Upper lobe of left lung (tissue), 6 donors: ENCODE measurements around the gene CAMKV. TPM values are rescaled to one million over a fixed set of nuclear protein-coding genes. Genes with fewer than 3 reads are reported as not detected.
A peak's percentile ranks its signal among the peaks of the same experiment; 100 is the strongest.

Experiments
- ATAC-seq, 2 donors: fragments of 200-7000 bp; cut with Tn5 transposase; one replicate each; pipeline ENCODE4 v1.9.1; 2022; ENCODE audit warnings: mild to moderate bottlenecking in 2 of 2, moderate library complexity in 2 of 2; ENCODE audit not compliant: low FRiP score in 2 of 2
- DNase-seq, 2 donors: peaks; one replicate each; pipeline ENCODE4 v3.0.0-alpha.2; 2019 to 2020
- H3K27ac ChIP-seq, 4 donors: fragments of 200-600 bp; sonication (generic); one replicate each; pipeline ENCODE4 v1.5.1; 2016 to 2019
- H3K27me3 ChIP-seq, 4 donors: fragments of 200-600 bp; sonication (generic); one replicate each; pipeline ENCODE4 v1.5.1; 2017 to 2019
- H3K36me3 ChIP-seq, 4 donors: fragments of 200-600 bp; sonication (generic); one replicate each; pipeline ENCODE4 v1.5.1; 2016 to 2019
- H3K4me1 ChIP-seq, 4 donors: fragments of 200-600 bp; sonication (generic); one replicate each; pipeline ENCODE4 v1.5.1; 2018 to 2019
- H3K4me3 ChIP-seq, 4 donors: fragments of 200-600 bp; sonication (generic); one replicate each; pipeline ENCODE4 v1.5.1; 2017 to 2019; ENCODE audit warnings: mild to moderate bottlenecking in 2 of 4, moderate library complexity in 1 of 4
- H3K9me3 ChIP-seq, 4 donors: fragments of 200-600 bp; sonication (generic); one replicate each; pipeline ENCODE4 v1.5.1; 2018 to 2019
- CTCF ChIP-seq, 6 experiments: fragments of 450-650 bp in 4 of 6; fragments of 200-600 bp in 2 of 6; sonication (generic) in 2 of 6; IDR thresholded peaks; one replicate each; pipeline ENCODE4 v1.5.1; 2016 to 2019; ENCODE audit warnings: antibody characterized with exemption in 6 of 6
- EP300 ChIP-seq, 4 donors: sonication (generic); formaldehyde crosslinking; IDR thresholded peaks; one replicate each; pipeline ENCODE4 v1.5.1; 2017; ENCODE audit warnings: antibody characterized with exemption in 4 of 4, control low read depth in 2 of 4
- POLR2A ChIP-seq, 4 donors: fragments of 450-650 bp; IDR thresholded peaks; one replicate each; pipeline ENCODE4 v1.5.1; 2016 to 2017; ENCODE audit warnings: antibody characterized with exemption in 4 of 4, mild to moderate bottlenecking in 2 of 4
- POLR2AphosphoS5 ChIP-seq, 2 donors: sonication (generic); formaldehyde crosslinking; IDR thresholded peaks; one replicate each; pipeline ENCODE4 v1.5.1; 2017; ENCODE audit warnings: antibody characterized with exemption in 2 of 2
- WGBS, 2 donors: methylation state at CpG; one replicate each; pipeline ENCODE4 v1.1.5; 2017 to 2018; 5-methylcytosine and 5-hydroxymethylcytosine counted together
- small RNA-seq, 4 donors: library from RNA; depleted of rRNA; stranded (forward); fragments of <200 nt; gene quantifications; one replicate each; pipeline ENCODE3, GENCODE V24; 2016
- total RNA-seq, 6 donors: library from RNA; depleted of rRNA in 4 of 6; stranded (reverse); fragments of >200 nt in 4 of 6; gene quantifications; one replicate each; pipeline versions ENCODE4 v1.1.0 to v1.2.1, GENCODE V29; 2016 to 2021
- donor health status: DM: no; HTN: no; CAD: no; lungs with moderate emphysema.
- donor health status: DM: no; HTN: yes; CAD: no; lungs with severe emphysema.

CAMKV gene
- total RNA-seq, 6 donors from 2014 or later: 0.43 TPM; not detected in 5

- H3K4me3 ChIP-seq: peak within 1 kb of the TSS; percentile 37 to 73 (median 51)
- no peaks in the 10 kb centered on the region for H3K9me3 ChIP-seq
- H3K4me1 ChIP-seq: peaks cover 23 to 40% (median 38%) of the 10 kb centered on the region in 4 donors
- ATAC-seq (peak; percentile 88 to 91), DNase-seq (peak; percentile 55 to 81)
- TF ChIP-seq EP300 (IDR thresholded peaks at IDR 0.05) (no peak), POLR2AphosphoS5 (IDR thresholded peaks at IDR 0.05) (peak; percentile 22 to 58), POLR2A (IDR thresholded peaks at IDR 0.05) (peak in 1 of 4 donors; percentile 45), CTCF (IDR thresholded peaks at IDR 0.05) (no peak)
- H3K36me3 ChIP-seq: peaks cover 0 to 37% (median 32%) of the 10 kb centered on the region in 4 donors
- peak within 1 kb of the TSS; percentile 86 to 95 (median 88) for H3K27ac ChIP-seq
- 4 to 6% methylated on average over 5 to 7 of the region's 9 CpGs for WGBS, 2 donors
- H3K27me3 ChIP-seq: no peaks in the 10 kb centered on the region
Observed at GRCh38 chr3:49813497-49814174, 56.1 kb downstream of the CAMKV start, which contains the start of gene UBA7. Gene UBA7 (minus strand): TSS chr3:49813953. CDS start chr3:49813787, 166 bp downstream.

GRCh38 chr3:49812916-49813496, 56.7 kb downstream of the CAMKV start:
- Histone ChIP-seq H3K27ac (peak overlapping the region; percentile 86 to 95 (median 88)), H3K9me3 (no peaks in the 10 kb centered on the region), H3K36me3 (peaks cover 0 to 39% (median 34%) of the 10 kb centered on the region in 4 donors), H3K27me3 (no peaks in the 10 kb centered on the region), H3K4me3 (peak overlapping the region; percentile 37 to 73 (median 51)), H3K4me1 (peaks cover 26 to 46% (median 43%) of the 10 kb centered on the region in 4 donors)
- DNase-seq (peak in 1 of 2 donors; percentile 80), ATAC-seq (peak; percentile 41 to 81)
- WGBS, 2 donors: 21% methylated on average over 8 of the region's 9 CpGs; no CpG with 5 or more reads in 1 of the 2 donors
- TF ChIP-seq POLR2A (IDR thresholded peaks at IDR 0.05) (no peak), CTCF (IDR thresholded peaks at IDR 0.05) (no peak), EP300 (IDR thresholded peaks at IDR 0.05) (no peak), POLR2AphosphoS5 (IDR thresholded peaks at IDR 0.05) (no peak)

Small RNA genes lying within 50 kb of the gene (small RNA-seq; reads per million reads assigned to genes)
- 0 reads per million in 4 donors for gene RN7SL217P

Other genes starting within 250 kb of the CAMKV start
- 100 to 1,000 TPM in 1 of 6 donors, 10 to 100 TPM in 5; 54.7 to 104 (median 92.8) TPM for gene APEH, start 195.6 kb downstream of the CAMKV start, total RNA-seq
- 10 to 100 TPM in 5 of 6 donors, 1 to 10 TPM in 1; 8.9 to 58.7 (median 18.1) TPM for gene MST1, start 180.4 kb downstream of the CAMKV start, total RNA-seq
- gene RNF123, start 180.3 kb downstream of the CAMKV start, total RNA-seq: 10 to 100 TPM; 14.2 to 71.2 (median 42.2) TPM
- 1 to 10 TPM in 4 of 6 donors, under 1 TPM in 2; 0.13 to 3.2 (median 1.9) TPM for gene AMIGO3, start 150.2 kb downstream of the CAMKV start, total RNA-seq
- 10 to 100 TPM; 17.8 to 45.8 (median 41.3) TPM for gene GMPPB, start 146.0 kb downstream of the CAMKV start, total RNA-seq
- gene IP6K1, start 83.4 kb downstream of the CAMKV start, total RNA-seq: 10 to 100 TPM; 42.0 to 63.9 (median 49.7) TPM
- gene CDHR4, start 70.0 kb downstream of the CAMKV start, total RNA-seq: 10 to 100 TPM in 1 of 6 donors, 1 to 10 TPM in 4, under 1 TPM in 1; 0.66 to 21.9 (median 7.0) TPM
- 10 to 100 TPM in 2 of 6 donors, 1 to 10 TPM in 4; 5.0 to 13.6 (median 7.4) TPM for gene INKA1, start 66.6 kb downstream of the CAMKV start, total RNA-seq
- 100 to 1,000 TPM in 4 of 6 donors, 10 to 100 TPM in 2; 58.8 to 330 (median 118) TPM for gene UBA7, start 56.0 kb downstream of the CAMKV start, total RNA-seq
- 1 to 10 TPM; 1.4 to 9.4 (median 3.5) TPM for gene TRAIP, start 13.3 kb downstream of the CAMKV start, total RNA-seq
- 10 to 100 TPM; 24.5 to 97.4 (median 36.4) TPM for gene MST1R, start 34.0 kb upstream of the CAMKV start, total RNA-seq
- gene MON1A, start 59.9 kb upstream of the CAMKV start, total RNA-seq: 10 to 100 TPM in 5 of 6 donors, 1 to 10 TPM in 1; 8.0 to 28.3 (median 15.0) TPM
- 100 to 1,000 TPM in 3 of 6 donors, 10 to 100 TPM in 3; 67.9 to 380 (median 123) TPM for gene RBM6, start 70.2 kb upstream of the CAMKV start, total RNA-seq
- 100 to 1,000 TPM; 130 to 713 (median 189) TPM for gene RBM5, start 219.0 kb upstream of the CAMKV start, total RNA-seq